Islet precursor cell (in vitro differentiated cells): ENCODE measurements around the gene IRF9.

Experiments used
- DNase-seq: peaks from one replicate; pipeline ENCODE4 v3.0.0-alpha.2; 2018

Gene IRF9

GRCh38 chr14:24132061-24132685, 28.9 kb upstream of the IRF9 start:
- no peak for DNase-seq

- no peak for DNase-seq
Observed at GRCh38 chr14:24132976-24133375, 28.1 kb upstream of the IRF9 start.

DNA sequence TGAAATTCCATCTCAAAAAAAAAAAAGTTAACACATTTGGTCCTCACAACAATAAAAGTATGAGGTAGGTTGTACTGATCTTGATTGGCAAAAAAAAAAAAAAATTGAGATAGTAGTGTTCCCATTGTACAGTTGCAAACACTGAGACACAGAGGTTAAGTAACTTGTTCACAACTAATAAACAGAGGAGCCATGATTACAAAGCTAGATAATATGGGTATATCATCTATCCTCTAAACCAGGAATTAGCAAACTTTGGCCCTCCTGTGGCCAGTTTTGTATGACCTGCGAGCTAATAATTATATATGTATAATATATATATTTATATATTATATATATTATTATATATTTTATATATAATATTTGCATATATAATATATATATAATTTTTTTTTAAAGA, 27.3 kb upstream of the IRF9 start:
- no peak for DNase-seq

- no peak for DNase-seq
Observed at GRCh38 chr14:24135584-24135833, 25.6 kb upstream of the IRF9 start.

DNA sequence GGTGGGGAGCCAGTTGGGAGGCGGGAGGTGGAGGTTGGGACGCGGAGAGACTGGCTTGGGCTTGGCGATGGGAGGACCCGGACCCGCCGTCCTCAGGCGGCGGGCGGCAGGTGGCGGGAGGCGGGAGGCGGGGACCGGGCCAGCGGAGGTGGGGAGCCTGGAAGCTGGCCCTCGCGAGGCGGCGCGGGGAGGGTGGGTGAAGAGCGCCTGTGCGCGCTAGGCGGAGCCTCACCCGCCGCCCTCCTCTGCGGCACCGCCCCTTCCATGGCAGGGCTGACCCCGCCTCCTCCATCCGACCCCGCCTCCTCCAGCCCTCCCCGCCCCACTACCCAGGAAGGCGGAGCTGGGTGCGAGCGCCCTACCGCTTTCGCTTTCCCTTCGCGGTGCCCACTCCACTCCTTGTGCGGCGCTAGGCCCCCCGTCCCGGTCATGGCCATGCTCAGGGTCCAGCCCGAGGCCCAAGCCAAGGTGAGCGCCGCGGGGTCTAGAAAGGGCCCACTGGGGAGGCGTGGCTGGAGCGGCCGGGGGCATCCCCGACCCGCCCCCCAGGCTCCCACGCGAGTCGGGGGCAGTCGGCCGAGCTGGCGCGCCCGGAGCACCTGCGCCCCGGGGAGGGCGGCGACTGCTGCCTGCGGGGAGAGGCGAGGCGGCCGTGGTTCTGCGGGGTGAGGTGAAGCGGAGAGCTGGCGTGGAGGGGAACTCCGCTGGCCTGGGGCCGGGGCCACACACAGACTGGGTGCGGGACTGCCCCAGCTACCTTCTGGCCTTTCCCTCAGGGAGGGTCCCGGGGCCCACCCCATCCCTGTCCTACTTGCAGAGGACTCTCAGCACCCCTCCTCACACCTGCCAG, 25.0 kb upstream of the IRF9 start, which contains the start of gene PSME1:
Gene PSME1 (plus strand): TSS at position 361 of the 850 bp plus-strand sequence. CDS start 69 bp downstream, at position 430.
- DNase-seq: peak; percentile 94

DNA sequence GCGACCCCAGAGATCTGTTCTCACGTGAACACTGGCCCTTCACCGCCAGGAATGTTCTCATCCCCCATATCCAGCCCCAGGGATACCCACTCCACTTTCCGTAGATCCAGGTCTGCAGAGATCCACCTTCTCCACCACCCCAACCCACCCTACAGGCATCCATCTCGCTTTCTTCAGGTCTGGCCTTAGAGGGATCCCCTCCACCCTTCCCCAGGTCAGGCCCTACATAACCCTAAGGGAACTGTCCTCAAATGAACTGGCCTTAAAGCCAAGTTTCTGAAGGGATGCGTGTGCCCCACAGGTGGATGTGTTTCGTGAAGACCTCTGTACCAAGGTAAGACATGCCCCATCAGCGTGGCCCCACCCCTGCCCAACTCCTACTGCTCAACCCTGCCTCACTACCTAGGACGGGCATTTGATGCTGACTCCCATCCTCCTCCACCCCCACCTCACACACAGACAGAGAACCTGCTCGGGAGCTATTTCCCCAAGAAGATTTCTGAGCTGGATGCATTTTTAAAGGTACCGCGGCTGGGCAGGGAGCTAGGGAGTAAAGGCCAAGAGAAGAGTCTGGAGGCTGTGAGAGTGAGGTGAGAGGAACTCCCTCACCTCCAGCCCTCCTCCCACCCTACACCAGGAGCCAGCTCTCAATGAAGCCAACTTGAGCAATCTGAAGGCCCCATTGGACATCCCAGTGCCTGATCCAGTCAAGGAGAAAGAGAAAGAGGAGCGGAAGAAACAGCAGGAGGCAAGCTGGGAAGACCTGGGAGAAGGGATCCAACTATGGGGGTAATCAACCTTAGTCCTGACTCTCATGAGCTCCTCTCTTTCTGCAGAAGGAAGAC, 24.2 kb upstream of the IRF9 start:
- DNase-seq: no peak

- DNase-seq: no peak
Observed at GRCh38 chr14:24137529-24138395, 23.3 kb upstream of the IRF9 start.

- DNase-seq: no peak
Observed at GRCh38 chr14:24138396-24139271, 22.4 kb upstream of the IRF9 start.

GRCh38 chr14:24139272-24139934, 21.7 kb upstream of the IRF9 start:
- DNase-seq: no peak

GRCh38 chr14:24141097-24141880, 19.8 kb upstream of the IRF9 start, which contains the start of gene EMC9:
EMC9 (minus strand) TSS chr14:24141591; CDS start chr14:24141304, 287 bp downstream.
- DNase-seq: peak; percentile 100

- DNase-seq: no peak
Observed at GRCh38 chr14:24143511-24143910, 17.6 kb upstream of the IRF9 start.

GRCh38 chr14:24144451-24144850, 16.6 kb upstream of the IRF9 start:
- DNase-seq: no peak

DNA sequence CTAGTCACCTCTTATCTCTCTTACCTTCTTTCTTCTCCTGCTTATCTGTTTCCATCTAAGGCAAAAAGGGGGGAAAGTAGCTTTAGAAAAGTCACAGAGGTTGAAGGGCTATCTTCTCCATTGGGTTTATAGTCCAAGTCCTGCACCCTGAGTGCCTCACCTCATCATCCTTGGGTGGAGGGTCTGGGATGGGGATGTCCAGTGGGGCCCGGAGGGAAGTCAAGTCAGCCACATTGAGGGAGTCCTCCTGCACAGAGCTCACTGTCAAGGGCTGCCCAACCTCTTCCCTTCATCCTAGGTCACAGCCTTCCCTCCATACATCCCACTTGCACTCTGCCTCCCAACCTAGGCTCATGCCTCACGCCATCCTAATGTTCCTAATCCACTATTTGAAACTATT, 15.8 kb upstream of the IRF9 start:
- no peak for DNase-seq

DNA sequence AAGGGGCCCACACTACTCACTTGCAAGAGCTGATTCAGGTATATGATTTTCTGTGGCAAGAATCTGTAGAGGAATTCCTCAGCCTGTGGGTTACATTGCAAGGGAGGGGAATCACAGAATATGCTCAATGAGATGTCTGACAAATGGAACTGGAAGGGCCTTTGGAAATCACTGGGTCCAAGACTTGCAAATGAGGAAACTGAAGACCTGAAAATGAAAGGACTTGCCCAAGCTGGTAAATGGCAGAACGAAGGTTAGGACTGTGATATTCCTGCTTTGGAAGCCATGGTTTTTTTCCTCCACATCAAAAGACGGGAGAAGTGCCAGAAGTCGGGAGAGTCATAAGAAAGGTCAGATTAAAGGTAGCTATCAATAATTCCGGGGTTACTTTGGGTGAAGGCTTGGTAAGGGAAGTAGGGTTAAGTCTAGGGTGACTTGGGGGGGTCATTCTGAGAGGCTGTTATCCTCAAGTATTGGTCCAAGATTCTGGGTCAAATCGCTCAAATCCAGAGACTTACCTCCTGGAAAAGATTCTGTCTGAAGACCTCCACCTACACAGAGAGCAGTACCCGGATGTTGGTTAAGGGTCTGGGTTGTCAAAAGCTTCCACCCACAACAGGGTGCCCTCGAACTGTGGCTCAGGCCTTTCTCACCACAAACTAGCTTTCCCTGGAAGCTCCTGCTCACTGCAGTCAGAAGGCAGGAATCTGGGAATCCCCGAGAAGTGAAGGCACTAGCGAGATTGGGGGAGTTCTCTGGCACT, 15.2 kb upstream of the IRF9 start:
- no peak for DNase-seq

- DNase-seq: peak; percentile 100
Observed at GRCh38 chr14:24146453-24146977, 14.6 kb upstream of the IRF9 start, which contains the start of gene PSME2. PSME2 (minus strand) TSS chr14:24146610; CDS start chr14:24146581, 29 bp downstream.

DNA sequence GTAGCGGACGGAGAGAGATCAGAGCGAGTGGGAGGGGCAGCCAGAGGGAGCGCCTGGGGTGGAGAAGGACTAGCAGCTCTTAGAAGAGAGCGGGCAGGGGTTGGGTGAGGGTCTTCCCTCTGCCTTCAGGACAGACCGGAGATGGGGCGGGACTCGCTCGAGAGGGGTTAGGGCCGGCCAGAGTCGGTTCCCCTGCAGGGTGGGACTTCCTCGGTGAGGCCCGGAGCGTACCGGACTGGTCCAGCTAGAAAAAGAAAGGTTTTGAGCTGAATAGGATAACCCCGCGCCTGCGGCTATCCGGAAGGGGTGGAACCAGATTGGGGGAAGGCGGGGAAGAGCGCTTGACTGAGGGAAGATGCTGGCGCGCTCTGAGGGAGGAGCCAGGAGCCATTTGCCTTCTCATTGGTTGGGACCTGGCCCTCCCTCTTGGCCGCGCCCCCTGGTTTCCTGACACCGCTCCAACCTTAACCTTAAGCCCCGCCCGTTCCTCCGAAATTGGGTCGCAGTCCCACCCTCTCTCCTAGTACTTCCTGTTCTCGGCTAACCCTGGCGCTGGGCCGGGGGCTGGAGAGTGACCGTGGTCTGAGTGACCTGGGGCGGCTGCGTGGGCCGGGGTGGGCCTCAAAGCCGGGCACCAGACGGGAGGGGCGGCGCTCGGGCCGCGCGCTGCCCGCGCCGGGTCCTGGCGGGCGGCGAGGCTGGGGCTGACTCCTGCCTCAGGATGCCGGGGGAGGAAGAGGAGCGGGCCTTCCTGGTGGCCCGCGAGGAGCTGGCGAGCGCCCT, 13.9 kb upstream of the IRF9 start, which contains the start of gene RNF31:
Gene RNF31 (plus strand): TSS at position 521 of the 783 bp plus-strand sequence. CDS start 201 bp downstream, at position 722.
- DNase-seq: peak; percentile 99

DNA sequence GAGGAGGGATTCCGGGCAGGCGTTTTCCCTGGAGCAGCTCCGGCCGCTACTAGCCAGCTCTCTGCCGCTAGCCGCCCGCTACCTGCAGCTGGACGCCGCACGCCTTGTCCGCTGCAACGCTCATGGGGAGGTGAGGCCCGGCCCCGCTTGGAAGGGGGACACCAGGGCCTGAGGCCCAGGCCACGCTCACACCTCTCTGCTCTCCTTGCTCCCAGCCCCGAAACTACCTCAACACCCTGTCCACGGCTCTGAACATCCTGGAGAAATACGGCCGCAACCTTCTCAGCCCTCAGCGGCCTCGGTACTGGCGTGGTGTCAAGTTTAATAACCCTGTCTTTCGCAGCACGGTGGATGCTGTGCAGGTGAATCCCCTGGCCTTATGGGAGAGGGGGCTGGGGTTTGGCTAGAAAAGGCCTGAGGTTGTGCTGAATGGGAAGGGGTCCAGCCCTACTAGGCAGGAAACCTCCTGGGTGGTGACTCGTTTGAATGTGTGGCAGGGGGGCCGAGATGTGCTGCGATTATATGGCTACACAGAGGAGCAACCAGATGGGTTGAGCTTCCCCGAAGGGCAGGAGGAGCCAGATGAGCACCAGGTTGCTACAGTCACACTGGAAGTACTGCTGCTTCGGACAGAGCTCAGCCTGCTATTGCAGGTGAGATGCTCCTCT, 13.2 kb upstream of the IRF9 start:
- DNase-seq: no peak
